Measurements from ENCODE around the gene MT2A. TPM values are rescaled to one million over a fixed set of nuclear protein-coding genes. Genes with fewer than 3 reads are reported as not detected.

Gene MT2A
- total and polyA plus RNA-seq, 2 experiments from 2014 or later, result 211 to 3,441 TPM

DNA sequence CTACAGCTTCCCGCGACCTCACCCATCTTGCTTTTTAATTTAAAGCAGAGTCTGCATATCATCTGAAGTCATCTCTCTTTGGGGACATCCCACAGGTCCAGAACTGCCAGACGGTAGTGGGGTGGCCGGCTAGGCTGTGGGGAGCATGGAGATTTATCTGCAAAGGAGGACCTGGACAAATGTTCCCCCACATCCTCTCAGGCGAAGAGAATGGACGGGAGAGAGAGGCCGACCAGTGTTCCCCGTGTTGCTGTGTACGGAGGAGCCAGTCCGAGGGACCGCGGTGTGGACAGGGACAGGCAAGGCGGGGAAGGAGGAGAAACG, 23.4 kb downstream of the MT2A start:
- Histone ChIP-seq H3K27ac (no peak overlapping the region), H3K9me3 (ENCODE audit: low read depth) (no peaks in the 10 kb centered on the region), H3K79me2 (ENCODE audit: insufficient read depth) (no peaks in the 10 kb centered on the region), H3K27me3 (replicated peaks; ENCODE audit: insufficient read depth) (no peaks in the 10 kb centered on the region), H3F3A (ENCODE audit: insufficient read depth) (peaks cover 25% of the 10 kb centered on the region), H3K36me3 (ENCODE audit: low read depth) (no peaks in the 10 kb centered on the region), H3K4me3 (peak overlapping the region; percentile 70), H3K4me1 (ENCODE audit: insufficient read depth) (peaks cover 4% of the 10 kb centered on the region; the same call in 1 of the 2 replicates), H3K4me2 (ENCODE audit: unreplicated experiment) (peak overlapping the region; percentile 84), H2AFZ (peak overlapping the region; percentile 91), H3K9me2 (ENCODE audit: insufficient read depth) (no peaks in the 10 kb centered on the region), H4K20me1 (ENCODE audit: insufficient read depth) (no peaks in the 10 kb centered on the region), H3K9ac (peak overlapping the region; percentile 69)
- in situ Hi-C loops (cut with MboI), result no loop called here
- 12 to 17% methylated on average over 12 to 14 of the region's 14 CpGs for WGBS, 2 experiments (ENCODE audit: low coverage in 1 of 2, low lambda C conversion rate in 2 of 2, missing lambda C conversion rate in 2 of 2)
- DNase-seq, result no peak
- TF ChIP-seq EZH2phosphoT487 (IDR thresholded peaks at IDR 0.05; ENCODE audit: insufficient read depth, low read depth), result no peak
- TF ChIP-seq EZH2 (IDR thresholded peaks at IDR 0.05; ENCODE audit: insufficient read depth, poor library complexity, severe bottlenecking), result no peak

DNA sequence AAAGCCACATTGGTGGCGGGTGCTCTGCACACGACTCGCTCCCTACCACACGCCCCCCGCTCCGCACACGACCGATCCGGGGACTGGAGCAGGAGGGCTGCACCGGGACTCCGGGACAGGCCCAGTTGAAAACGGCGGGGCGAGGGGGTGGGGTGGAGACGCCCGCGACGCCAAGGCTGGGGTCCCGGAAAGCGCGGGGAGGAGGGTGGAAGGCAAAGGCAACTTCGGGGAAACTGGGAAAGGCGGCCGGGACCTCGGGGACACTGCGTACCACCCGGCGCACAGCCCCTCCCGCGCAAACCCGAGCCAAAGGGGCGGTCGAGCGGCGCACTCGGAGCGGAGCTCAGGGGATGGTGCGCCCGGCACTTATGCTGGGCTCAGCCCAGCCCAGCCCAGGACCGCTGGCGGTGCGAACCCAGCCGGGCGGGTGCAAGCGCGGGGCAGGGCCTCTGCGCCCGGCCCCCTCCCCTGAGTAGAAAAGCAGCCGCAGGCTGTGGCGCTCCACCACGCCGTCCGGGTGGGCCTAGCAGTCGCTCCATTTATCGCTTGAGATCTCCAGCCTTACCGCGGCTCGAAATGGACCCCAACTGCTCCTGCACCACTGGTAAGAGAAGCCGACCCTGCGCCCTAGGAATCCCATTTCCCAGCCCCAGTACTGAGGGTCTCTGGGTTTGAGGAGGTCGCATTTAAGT, 23.9 kb downstream of the MT2A start, which contains the start of gene MT1M:
MT1M (plus strand) TSS at position 504 of the 692 bp plus-strand sequence; CDS start at position 577, 73 bp downstream.
- WGBS, 2 experiments (ENCODE audit: low coverage in 1 of 2, low lambda C conversion rate in 2 of 2, missing lambda C conversion rate in 2 of 2), result 1 to 2% methylated on average over 35 to 47 of the region's 61 CpGs
- Histone ChIP-seq H3K9me3 (ENCODE audit: low read depth) (no peaks in the 10 kb centered on the region), H4K20me1 (ENCODE audit: insufficient read depth) (no peaks in the 10 kb centered on the region), H2AFZ (peak within 1 kb of the TSS; percentile 91), H3K4me2 (ENCODE audit: unreplicated experiment) (peak within 1 kb of the TSS; percentile 84), H3K79me2 (ENCODE audit: insufficient read depth) (no peaks in the 10 kb centered on the region), H3K36me3 (ENCODE audit: low read depth) (no peaks in the 10 kb centered on the region), H3K4me3 (peak within 1 kb of the TSS; percentile 70), H3K4me1 (ENCODE audit: insufficient read depth) (no peaks in the 10 kb centered on the region), H3K27me3 (replicated peaks; ENCODE audit: insufficient read depth) (no peaks in the 10 kb centered on the region), H3F3A (ENCODE audit: insufficient read depth) (0 out of 2 replicates have a peak, but pooled peaks cover 21% of the 10 kb centered on the region), H3K27ac (no peak within 1 kb of the TSS), H3K9me2 (ENCODE audit: insufficient read depth) (no peaks in the 10 kb centered on the region), H3K9ac (peak within 1 kb of the TSS; percentile 69)
- in situ Hi-C loops (cut with MboI), result no loop called here
- no peak for TF ChIP-seq EZH2phosphoT487 (IDR thresholded peaks at IDR 0.05; ENCODE audit: insufficient read depth, low read depth)
- no peak for TF ChIP-seq EZH2 (IDR thresholded peaks at IDR 0.05; ENCODE audit: insufficient read depth, poor library complexity, severe bottlenecking)
- peak; percentile 75 for DNase-seq

DNA sequence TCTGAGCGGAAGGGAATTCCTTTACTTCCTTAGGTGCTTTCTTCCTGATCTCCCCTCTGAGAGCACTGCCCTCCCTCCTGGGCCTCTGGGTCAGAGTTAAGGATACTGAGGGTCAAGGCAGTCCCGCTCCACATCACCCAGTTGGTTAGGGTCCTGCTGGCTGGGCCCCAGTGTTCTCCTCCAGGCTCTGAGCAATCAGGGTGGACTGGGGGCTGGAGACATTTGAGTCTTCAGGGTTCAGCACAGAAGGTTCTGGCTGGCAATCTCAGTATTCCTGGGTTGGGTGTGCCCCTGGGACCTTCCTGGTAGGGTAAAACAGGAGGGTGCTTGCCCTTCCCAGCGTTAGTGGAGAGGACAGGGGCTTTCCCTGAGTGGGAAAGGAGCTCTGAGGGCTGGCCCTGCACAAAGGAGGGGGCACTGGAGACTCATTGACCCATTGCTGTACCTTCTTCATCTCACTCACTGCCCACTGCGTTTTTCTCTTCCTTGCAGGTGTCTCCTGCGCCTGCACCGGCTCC, 24.5 kb downstream of the MT2A start:
- peak overlapping the region; percentile 69 for H3K9ac ChIP-seq
- H3K27me3 ChIP-seq (replicated peaks; ENCODE audit: insufficient read depth), result no peaks in the 10 kb centered on the region
- TF ChIP-seq EZH2 (IDR thresholded peaks at IDR 0.05; ENCODE audit: insufficient read depth, poor library complexity, severe bottlenecking) (no peak), EZH2phosphoT487 (IDR thresholded peaks at IDR 0.05; ENCODE audit: insufficient read depth, low read depth) (no peak)
- H2AFZ ChIP-seq, result peak overlapping the region; percentile 91
- WGBS, 2 experiments (ENCODE audit: low coverage in 1 of 2, low lambda C conversion rate in 2 of 2, missing lambda C conversion rate in 2 of 2), result 52 to 64% methylated on average over 6 of the region's 6 CpGs
- H3K9me2 ChIP-seq (ENCODE audit: insufficient read depth), result no peaks in the 10 kb centered on the region
- in situ Hi-C loops (cut with MboI), result no loop called here
- no peaks in the 10 kb centered on the region for H4K20me1 ChIP-seq (ENCODE audit: insufficient read depth)
- H3K4me2 ChIP-seq (ENCODE audit: unreplicated experiment), result peak overlapping the region; percentile 84
- H3K4me1 ChIP-seq (ENCODE audit: insufficient read depth), result no peaks in the 10 kb centered on the region
- DNase-seq, result no peak
- no peaks in the 10 kb centered on the region for H3K79me2 ChIP-seq (ENCODE audit: insufficient read depth)
- H3K36me3 ChIP-seq (ENCODE audit: low read depth), result no peaks in the 10 kb centered on the region
- H3K27ac ChIP-seq, result no peak overlapping the region
- H3K9me3 ChIP-seq (ENCODE audit: low read depth), result no peaks in the 10 kb centered on the region
- H3K4me3 ChIP-seq, result peak overlapping the region; percentile 70
- H3F3A ChIP-seq (ENCODE audit: insufficient read depth), result 0 out of 2 replicates have a peak, but pooled peaks cover 17% of the 10 kb centered on the region

DNA sequence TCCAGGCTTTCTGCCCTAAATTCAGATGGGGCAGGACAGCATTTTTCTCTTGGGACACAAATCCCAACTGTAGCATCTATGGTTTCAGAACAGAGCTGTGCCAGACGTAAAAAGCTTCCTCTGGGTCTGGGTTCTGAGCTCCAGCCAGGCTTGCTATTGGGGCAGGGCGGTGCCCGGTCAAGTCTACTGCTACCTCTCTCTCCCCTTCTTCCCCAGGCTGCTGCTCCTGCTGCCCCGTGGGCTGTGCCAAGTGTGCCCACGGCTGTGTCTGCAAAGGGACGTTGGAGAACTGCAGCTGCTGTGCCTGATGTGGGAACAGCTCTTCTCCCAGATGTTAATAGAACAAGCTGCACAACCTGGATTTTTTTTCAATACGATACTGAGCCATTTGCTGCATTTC, 25.2 kb downstream of the MT2A start:
- Histone ChIP-seq H3F3A (ENCODE audit: insufficient read depth) (0 out of 2 replicates have a peak, but pooled peaks cover 15% of the 10 kb centered on the region), H2AFZ (no peak overlapping the region), H3K27me3 (replicated peaks; ENCODE audit: insufficient read depth) (no peaks in the 10 kb centered on the region), H4K20me1 (ENCODE audit: insufficient read depth) (no peaks in the 10 kb centered on the region), H3K36me3 (ENCODE audit: low read depth) (no peaks in the 10 kb centered on the region), H3K4me2 (ENCODE audit: unreplicated experiment) (no peak overlapping the region), H3K4me1 (ENCODE audit: insufficient read depth) (no peaks in the 10 kb centered on the region), H3K9ac (no peak overlapping the region), H3K27ac (no peak overlapping the region), H3K9me3 (ENCODE audit: low read depth) (no peaks in the 10 kb centered on the region), H3K4me3 (no peak overlapping the region), H3K9me2 (ENCODE audit: insufficient read depth) (no peaks in the 10 kb centered on the region), H3K79me2 (ENCODE audit: insufficient read depth) (no peaks in the 10 kb centered on the region)
- DNase-seq, result no peak
- WGBS, 2 experiments (ENCODE audit: low coverage in 1 of 2, low lambda C conversion rate in 2 of 2, missing lambda C conversion rate in 2 of 2), result 74 to 84% methylated on average over 7 of the region's 7 CpGs
- in situ Hi-C loops (cut with MboI), result no loop called here
- TF ChIP-seq EZH2phosphoT487 (IDR thresholded peaks at IDR 0.05; ENCODE audit: insufficient read depth, low read depth) (no peak), EZH2 (IDR thresholded peaks at IDR 0.05; ENCODE audit: insufficient read depth, poor library complexity, severe bottlenecking) (no peak)

All from GM23248 (cell line).